Measurements from ENCODE around the gene ALAS1. TPM values are rescaled to one million over a fixed set of nuclear protein-coding genes. Genes with fewer than 3 reads are reported as not detected.

The ALAS1 gene
- total and polyA plus RNA-seq, 2 donors (not counting 1 experiment from before 2014, with no cell fraction given): 26.1 to 30.2 TPM

- no peak overlapping the region for H3K4me2 ChIP-seq (replicated peaks; ENCODE audit: low read depth, low read length, poor library complexity, severe bottlenecking)
- no peak overlapping the region for H3K4me3 ChIP-seq (ENCODE audit: control extremely low read depth in 1 of 5, extremely low read depth in 1 of 5, insufficient read depth in 1 of 5, low read depth in 2 of 5, low read length in 4 of 5)
- POLR2A ChIA-PET: interaction anchor here (0.7 to 1.1 kb wide), 3 partner anchors 10 to 31 kb away, joined by 3 to 6 read pairs (median 3); partner anchors contain the start of gene WDR82
- H3K9ac ChIP-seq (ENCODE audit: low read length): no peak overlapping the region
- intact Hi-C loops (cut with micrococcal nuclease): no loop called here
- H4K20me1 ChIP-seq (ENCODE audit: control insufficient read depth, insufficient read depth, low read length, poor library complexity, severe bottlenecking): peaks cover 6% of the 10 kb centered on the region
- no peak for TF ChIP-seq EZH2 (IDR thresholded peaks at IDR 0.05; ENCODE audit: borderline replicate concordance, insufficient read depth, low read depth, low read length, poor library complexity, severe bottlenecking)
- TF ChIP-seq, protein P1, sequence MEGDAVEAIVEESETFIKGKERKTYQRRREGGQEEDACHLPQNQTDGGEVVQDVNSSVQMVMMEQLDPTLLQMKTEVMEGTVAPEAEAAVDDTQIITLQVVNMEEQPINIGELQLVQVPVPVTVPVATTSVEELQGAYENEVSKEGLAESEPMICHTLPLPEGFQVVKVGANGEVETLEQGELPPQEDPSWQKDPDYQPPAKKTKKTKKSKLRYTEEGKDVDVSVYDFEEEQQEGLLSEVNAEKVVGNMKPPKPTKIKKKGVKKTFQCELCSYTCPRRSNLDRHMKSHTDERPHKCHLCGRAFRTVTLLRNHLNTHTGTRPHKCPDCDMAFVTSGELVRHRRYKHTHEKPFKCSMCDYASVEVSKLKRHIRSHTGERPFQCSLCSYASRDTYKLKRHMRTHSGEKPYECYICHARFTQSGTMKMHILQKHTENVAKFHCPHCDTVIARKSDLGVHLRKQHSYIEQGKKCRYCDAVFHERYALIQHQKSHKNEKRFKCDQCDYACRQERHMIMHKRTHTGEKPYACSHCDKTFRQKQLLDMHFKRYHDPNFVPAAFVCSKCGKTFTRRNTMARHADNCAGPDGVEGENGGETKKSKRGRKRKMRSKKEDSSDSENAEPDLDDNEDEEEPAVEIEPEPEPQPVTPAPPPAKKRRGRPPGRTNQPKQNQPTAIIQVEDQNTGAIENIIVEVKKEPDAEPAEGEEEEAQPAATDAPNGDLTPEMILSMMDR (IDR thresholded peaks at IDR 0.05): no peak
- Mint-ChIP-seq H3K27me3 (no peaks in the 10 kb centered on the region), H3K9me3 (ENCODE audit: insufficient read depth) (no peaks in the 10 kb centered on the region), H3K27ac (peak overlapping the region; percentile 39), H3K4me1 (peaks cover 54% of the 10 kb centered on the region), H3K4me3 (no peak overlapping the region)
- WGBS (ENCODE audit: insufficient coverage): 100% methylated on average over 1 of the region's 1 CpG
- peaks cover under 1% of the 10 kb centered on the region for H3K79me2 ChIP-seq (ENCODE audit: control insufficient read depth, insufficient read depth, low read length)
- H3K27me3 ChIP-seq (replicated peaks in 1 of 4; ENCODE audit: control extremely low read depth in 1 of 4, control insufficient read depth in 3 of 4, insufficient read depth in 4 of 4, low read length in 3 of 4): no peaks in the 10 kb centered on the region
- peak overlapping the region; percentile 21 to 89 for H3K27ac ChIP-seq (ENCODE audit: low read length in 2 of 2)
- peaks cover 0 to 39% of the 10 kb centered on the region in 2 experiments for H3K36me3 ChIP-seq (replicated peaks in 1 of 2; ENCODE audit: control extremely low read depth in 1 of 2, control insufficient read depth in 1 of 2, extremely low read depth in 1 of 2, insufficient read depth in 2 of 2, low read length in 1 of 2)
- peaks cover 37 to 48% of the 10 kb centered on the region in 2 donors for H3K4me1 ChIP-seq (ENCODE audit: control insufficient read depth in 2 of 2, insufficient read depth in 2 of 2, low read length in 2 of 2)
- no peak for DNase-seq
- CTCF ChIA-PET: interaction anchor here (0.8 to 2.4 kb wide), 4 partner anchors 16 to 28 kb away, joined by 3 to 13 read pairs (median 4); partner anchors contain the start of genes TLR9 and WDR82
- no peak overlapping the region for H2AFZ ChIP-seq (ENCODE audit: insufficient read depth, low read depth, low read length, poor library complexity, severe bottlenecking)
- no peak for ATAC-seq (ENCODE audit: low read depth)
- H3K9me3 ChIP-seq (ENCODE audit: control extremely low read depth in 1 of 3, control insufficient read depth in 2 of 3, insufficient read depth in 1 of 3, low read length in 2 of 3): no peaks in the 10 kb centered on the region
These were observed 52.2 kb downstream of the ALAS1 start for GRCh38 chr3:52250122-52250521.

Measured in B cell (primary cell).